ENCODE results near the gene CFAP298. TPM values are rescaled to one million over a fixed set of nuclear protein-coding genes. Genes with fewer than 3 reads are reported as not detected.

Gene CFAP298
- total RNA-seq, 1 donor from 2014 or later, result 75.0 TPM

DNA sequence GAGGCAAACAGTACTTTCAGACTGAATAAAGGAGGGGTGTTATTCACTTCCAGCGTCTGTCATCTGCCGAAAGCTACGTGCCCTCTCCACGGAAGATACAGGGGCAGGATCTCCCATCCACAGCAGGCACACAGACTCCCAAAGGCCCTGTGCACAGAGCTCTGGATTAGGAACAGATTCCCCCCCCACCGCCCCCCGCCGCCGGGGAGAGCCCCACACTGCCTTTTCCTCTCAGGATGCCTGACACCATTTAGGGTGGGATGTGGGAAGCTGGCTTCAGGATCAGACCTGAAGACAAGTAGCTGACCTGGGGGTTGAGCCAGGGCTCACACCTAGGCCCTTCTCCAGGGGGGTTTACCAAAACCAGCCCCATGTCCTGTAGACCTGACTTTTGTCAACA lies 18.5 kb downstream of the CFAP298 start:
- H3K36me3 ChIP-seq (ENCODE audit: control insufficient read depth, insufficient read depth, low read length), result no peaks in the 10 kb centered on the region
- DNase-seq (ENCODE audit: low read depth), result no peak
- TF ChIP-seq CTCF (IDR thresholded peaks at IDR 0.05; ENCODE audit: insufficient read depth, low read length, poor library complexity, severe bottlenecking), result no peak

GRCh38 chr21:32592929-32593502 lies 19.2 kb downstream of the CFAP298 start:
- Histone ChIP-seq H3K4me3 (ENCODE audit: low read depth, low read length) (no peak overlapping the region), H3K27me3 (ENCODE audit: control insufficient read depth, insufficient read depth, low read length) (no peaks in the 10 kb centered on the region), H3K36me3 (ENCODE audit: control insufficient read depth, insufficient read depth, low read length) (no peaks in the 10 kb centered on the region)
- no peak for DNase-seq (ENCODE audit: low read depth)
- no peak for TF ChIP-seq CTCF (IDR thresholded peaks at IDR 0.05; ENCODE audit: insufficient read depth, low read length, poor library complexity, severe bottlenecking)

More for the DNA sequence above, 18.5 kb downstream of the CFAP298 start:
- no peak overlapping the region for H3K4me3 ChIP-seq (ENCODE audit: low read depth, low read length)
- H3K27me3 ChIP-seq (ENCODE audit: control insufficient read depth, insufficient read depth, low read length), result no peaks in the 10 kb centered on the region

DNA sequence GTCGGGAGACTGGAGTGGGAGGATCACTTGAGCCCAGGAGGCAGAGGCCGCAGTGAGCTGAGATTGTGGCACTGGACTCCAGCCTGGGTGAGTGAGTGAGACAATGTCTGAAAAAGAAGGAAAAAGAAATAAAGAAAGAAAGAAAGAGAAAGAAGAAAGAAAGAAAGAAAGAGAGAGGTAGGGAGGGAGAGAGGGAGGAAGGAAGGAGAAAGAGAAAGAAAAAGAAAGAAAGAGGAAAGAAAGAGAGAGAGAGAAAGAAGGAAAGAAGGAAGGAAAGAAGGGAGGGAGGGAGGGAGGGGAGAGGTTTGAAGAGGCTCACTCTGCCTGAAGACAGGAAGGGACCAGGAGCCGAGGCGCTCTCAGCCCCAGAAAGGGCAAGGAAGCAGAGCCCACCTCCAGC lies 22.0 kb downstream of the CFAP298 start:
- Histone ChIP-seq H3K4me3 (ENCODE audit: low read depth, low read length) (no peak overlapping the region), H3K27me3 (ENCODE audit: control insufficient read depth, insufficient read depth, low read length) (no peaks in the 10 kb centered on the region), H3K36me3 (ENCODE audit: control insufficient read depth, insufficient read depth, low read length) (no peaks in the 10 kb centered on the region)
- no peak for TF ChIP-seq CTCF (IDR thresholded peaks at IDR 0.05; ENCODE audit: insufficient read depth, low read length, poor library complexity, severe bottlenecking)
- no peak for DNase-seq (ENCODE audit: low read depth)

GRCh38 chr21:32587651-32588050 lies 24.5 kb downstream of the CFAP298 start:
- Histone ChIP-seq H3K27me3 (ENCODE audit: control insufficient read depth, insufficient read depth, low read length) (no peaks in the 10 kb centered on the region), H3K4me3 (ENCODE audit: low read depth, low read length) (no peak overlapping the region), H3K36me3 (ENCODE audit: control insufficient read depth, insufficient read depth, low read length) (no peaks in the 10 kb centered on the region)
- no peak for TF ChIP-seq CTCF (IDR thresholded peaks at IDR 0.05; ENCODE audit: insufficient read depth, low read length, poor library complexity, severe bottlenecking)
- no peak for DNase-seq (ENCODE audit: low read depth)

- no peak for DNase-seq (ENCODE audit: low read depth)
- TF ChIP-seq CTCF (IDR thresholded peaks at IDR 0.05; ENCODE audit: insufficient read depth, low read length, poor library complexity, severe bottlenecking), result no peak
- H3K27me3 ChIP-seq (ENCODE audit: control insufficient read depth, insufficient read depth, low read length), result no peaks in the 10 kb centered on the region
- no peak overlapping the region for H3K4me3 ChIP-seq (ENCODE audit: low read depth, low read length)
- no peaks in the 10 kb centered on the region for H3K36me3 ChIP-seq (ENCODE audit: control insufficient read depth, insufficient read depth, low read length)
Observed at GRCh38 chr21:32587120-32587519, 25.1 kb downstream of the CFAP298 start.

GRCh38 chr21:32585970-32586369 lies 26.2 kb downstream of the CFAP298 start:
- DNase-seq (ENCODE audit: low read depth), result no peak
- TF ChIP-seq CTCF (IDR thresholded peaks at IDR 0.05; ENCODE audit: insufficient read depth, low read length, poor library complexity, severe bottlenecking), result no peak
- H3K36me3 ChIP-seq (ENCODE audit: control insufficient read depth, insufficient read depth, low read length), result no peaks in the 10 kb centered on the region

More at GRCh38 chr21:32585970-32586369, 26.2 kb downstream of the CFAP298 start:
- no peaks in the 10 kb centered on the region for H3K27me3 ChIP-seq (ENCODE audit: control insufficient read depth, insufficient read depth, low read length)
- H3K4me3 ChIP-seq (ENCODE audit: low read depth, low read length), result no peak overlapping the region
